HS-5 (cell line): ENCODE data around the gene LRRC75B.
"Not testable (repeated sequence)": the region's sequence is repeated elsewhere in the genome, so short reads cannot be mapped to it uniquely, and the experiment has no call there.

ENCODE experiments used
- DNase-seq: peaks from one replicate; pipeline ENCODE4 v3.0.0-alpha.2; 2012; ENCODE audit warnings: low read depth

LRRC75B gene

DNA sequence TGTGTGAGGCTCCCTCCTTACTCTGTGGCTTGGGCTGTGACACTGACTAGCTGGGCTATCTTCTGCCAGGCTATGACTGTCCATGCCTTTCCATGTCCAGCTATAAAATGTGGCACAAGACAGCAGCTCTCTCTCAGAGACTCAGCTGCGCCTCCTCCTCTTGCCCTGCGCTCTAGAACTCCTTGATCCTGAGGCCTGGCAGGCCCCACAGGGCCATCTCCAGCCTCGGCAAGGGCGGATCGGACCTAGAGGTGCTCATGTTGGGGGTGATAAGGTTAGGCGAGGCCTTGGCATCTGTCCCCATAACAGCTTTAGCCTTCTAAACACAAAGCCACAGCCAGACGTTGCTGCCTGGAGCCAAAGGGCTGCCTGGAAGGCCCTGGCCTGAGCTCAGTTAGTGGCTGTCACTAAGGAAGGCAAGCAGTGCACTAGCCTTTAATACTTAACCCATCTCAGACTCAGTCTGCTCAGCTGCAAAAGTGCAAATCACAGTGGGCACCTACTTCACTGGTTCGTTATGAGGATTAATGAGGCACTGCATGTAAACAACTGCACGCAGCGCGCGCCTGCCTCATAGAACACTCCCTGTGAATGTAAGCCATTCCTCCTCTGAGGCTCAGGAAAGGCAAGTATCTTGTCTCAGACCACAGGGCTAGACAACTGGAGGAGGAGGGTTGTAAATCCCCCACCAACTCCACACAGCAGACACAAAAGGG, 39.1 kb downstream of the LRRC75B start:
- DNase-seq = no peak

DNA sequence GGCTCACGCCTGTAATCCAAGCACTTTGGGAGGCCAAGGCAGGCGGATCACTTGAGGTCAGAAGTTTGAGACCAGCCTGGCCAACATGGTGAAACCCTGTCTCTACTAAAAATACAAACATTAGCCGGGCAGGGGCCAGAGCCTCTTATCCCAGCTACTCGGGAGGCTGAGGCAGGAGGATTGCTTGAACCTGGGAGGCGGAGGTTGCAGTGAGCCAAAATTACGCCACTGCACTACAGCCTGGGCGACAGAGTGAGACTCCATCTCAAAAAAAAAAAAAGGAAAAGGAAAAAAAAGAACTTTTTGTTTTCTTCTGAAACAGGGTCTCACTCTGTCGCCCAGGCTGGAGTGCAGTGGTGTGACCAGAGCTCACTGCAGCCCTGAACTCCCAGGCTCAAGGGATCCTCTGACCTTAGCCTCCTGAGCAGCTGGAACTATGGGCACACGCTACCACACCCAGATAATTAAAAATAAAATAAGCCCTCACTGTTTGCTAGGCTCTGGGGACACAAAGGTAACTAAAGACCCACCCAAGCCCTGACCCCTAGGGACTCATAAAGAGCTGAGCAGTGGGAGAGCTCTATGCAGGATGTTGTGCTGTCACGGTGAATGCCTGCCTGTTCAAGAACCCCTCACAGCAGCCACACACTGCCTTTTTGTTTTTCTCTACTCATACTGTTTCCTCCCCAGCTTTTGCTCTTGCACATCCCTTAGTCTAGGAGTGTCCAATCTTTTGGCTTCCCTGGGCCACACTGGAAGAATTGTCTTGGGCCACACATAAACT, 40.2 kb downstream of the LRRC75B start:
- DNase-seq = not testable (repeated sequence)

DNA sequence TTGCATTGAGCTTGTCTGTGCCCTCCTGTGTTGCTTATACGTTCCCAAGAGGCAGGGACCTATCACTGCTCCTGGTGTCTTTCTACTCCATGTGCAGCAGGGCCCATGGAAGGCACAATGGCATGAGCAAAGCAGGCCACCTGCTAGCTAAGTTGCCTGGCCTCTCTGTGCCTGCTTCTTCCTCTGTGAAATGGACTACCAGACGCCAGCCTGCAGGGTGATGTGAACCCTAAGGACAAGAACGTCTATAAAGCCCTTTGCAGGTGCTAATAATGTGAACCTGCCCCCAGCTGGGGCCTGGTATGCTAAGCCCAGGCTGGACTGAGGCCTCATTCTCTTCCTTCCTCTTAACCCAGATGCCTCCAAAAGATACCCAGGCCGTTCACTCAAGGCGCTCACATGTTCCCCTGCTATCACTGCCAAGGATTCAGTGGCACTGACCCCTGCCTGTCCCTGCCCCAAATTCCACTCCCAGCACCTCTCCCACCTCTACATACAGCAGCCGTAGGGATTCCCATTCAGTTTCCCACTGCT, 41.9 kb downstream of the LRRC75B start:
- no peak for DNase-seq

DNA sequence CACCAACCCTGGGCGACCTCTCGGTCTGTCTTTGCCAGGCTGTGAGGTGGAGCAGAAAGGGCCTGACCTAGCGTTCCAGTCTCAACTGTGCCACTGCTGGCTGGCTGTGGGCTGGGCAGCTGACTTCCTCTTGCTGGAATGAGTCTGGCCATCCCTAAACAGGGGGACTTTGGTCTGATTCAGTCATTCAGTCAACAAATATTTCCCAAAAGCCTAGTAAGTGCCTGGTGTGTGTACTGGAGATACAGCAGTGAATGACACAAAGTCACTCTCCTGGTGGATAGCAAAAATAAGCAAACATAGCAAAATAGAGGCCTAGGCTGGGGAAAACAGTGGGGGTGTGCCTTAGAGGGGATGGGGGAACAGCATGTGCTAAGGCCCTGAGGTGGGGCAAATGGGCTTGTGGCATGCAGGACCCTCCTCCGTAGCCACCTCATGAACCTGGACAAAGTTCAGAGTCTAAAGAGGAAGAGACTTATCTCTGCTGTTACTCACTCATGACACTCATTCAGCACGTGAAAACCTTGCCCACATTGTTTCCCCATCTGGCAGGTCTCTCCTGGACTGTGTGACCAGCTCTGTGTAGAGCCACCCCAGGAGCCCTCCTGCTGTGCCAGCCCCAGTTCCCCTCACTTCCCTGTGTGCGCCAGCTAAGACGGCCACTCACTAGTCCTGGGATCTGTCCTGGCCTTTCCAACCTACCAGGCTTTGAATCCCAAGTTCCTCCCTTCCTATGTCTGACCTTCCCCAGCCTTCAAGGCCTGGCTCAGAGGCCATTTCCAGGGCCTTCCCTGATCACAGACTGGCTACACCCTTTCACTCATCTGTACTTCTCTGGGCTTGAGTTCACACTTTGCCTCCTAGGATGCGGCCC, 42.6 kb downstream of the LRRC75B start:
- DNase-seq = no peak

DNA sequence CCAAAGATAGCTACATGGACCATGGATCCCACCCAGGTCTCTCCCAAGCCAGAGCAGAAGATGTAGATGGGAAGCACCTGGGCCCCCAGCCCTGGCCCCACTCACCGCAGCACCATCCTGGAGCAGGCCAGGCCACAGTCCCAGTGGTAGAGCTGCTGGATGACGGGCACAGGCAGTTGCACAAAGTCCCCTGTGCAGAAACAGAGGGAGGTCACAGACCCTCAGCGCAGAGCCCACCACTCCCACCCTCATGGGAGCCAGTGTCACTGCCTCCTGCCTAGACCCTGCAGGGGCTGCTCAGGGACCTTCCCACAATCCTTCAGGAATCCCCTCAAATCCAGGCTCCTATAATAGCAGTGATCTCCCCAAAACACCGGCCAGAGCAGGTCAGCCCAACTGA, 44.1 kb downstream of the LRRC75B start:
- no peak for DNase-seq

DNA sequence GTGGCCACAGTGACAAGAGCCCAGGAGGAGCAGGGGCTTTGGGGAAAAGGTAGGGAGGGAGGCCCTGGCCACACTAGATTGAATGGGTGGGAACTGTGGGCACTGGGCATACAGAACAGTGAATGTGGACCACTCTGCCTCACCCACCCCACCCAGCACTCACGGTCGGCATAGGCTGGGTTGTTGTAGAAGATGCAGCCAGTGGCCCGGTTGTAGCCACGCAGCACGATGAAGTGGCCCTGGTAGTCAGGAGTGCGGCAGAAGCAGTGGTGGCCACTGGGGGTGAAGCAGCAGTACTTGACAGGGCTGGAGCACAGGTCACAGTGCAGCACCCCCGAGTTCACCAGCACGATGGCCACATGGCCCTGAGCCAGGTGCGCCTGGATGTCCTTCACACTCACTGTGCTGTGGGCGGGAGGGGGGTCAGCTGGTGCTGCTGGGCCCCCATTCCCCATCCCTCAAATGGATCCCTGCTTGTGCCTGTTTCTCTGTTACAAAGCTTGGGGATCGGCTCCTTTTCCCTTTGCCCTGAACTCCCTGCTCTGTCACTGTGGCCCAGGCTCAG, 49.1 kb downstream of the LRRC75B start:
- no peak for DNase-seq

DNA sequence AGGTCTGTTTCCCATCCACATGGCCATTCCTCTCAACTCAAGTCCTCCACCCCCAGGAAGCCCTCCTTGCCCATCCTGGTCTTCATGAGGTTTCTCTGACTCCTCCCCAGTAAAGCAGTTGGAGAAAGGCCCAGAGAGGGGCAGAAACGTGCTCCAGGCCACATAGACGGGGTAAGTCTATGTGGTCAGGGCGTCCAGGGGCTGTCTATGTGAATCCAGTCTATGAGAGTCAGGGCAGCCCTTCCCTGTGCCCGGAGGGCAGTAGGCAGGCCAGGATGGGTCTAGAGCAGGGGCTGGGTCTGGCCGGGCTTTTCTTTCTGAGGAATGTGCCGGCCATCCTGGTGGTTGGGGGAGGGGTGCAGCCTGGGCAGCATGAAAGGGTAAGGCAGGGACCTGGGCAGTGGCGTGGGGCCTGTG, 49.7 kb downstream of the LRRC75B start:
- no peak for DNase-seq

DNA sequence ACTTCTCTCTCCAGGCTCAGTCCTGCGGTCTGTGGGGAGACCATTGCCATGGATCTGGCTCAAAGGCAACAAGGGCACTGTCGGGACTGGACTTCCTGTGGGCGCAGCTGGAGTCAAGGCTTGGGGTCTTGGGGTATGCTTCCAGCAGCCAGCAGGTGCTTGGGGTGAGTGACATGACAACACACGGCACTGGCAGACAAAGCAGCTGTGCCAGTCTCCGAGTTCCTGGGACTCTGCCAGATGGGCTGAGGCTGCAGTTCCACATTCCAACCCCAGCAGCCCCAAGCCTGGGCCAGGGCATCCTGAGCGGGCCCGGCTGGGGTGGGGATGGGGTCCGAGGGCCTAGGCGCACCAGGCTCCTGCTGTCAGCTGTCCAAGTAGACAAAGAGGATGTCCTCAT, 50.2 kb downstream of the LRRC75B start:
- DNase-seq = no peak

DNA sequence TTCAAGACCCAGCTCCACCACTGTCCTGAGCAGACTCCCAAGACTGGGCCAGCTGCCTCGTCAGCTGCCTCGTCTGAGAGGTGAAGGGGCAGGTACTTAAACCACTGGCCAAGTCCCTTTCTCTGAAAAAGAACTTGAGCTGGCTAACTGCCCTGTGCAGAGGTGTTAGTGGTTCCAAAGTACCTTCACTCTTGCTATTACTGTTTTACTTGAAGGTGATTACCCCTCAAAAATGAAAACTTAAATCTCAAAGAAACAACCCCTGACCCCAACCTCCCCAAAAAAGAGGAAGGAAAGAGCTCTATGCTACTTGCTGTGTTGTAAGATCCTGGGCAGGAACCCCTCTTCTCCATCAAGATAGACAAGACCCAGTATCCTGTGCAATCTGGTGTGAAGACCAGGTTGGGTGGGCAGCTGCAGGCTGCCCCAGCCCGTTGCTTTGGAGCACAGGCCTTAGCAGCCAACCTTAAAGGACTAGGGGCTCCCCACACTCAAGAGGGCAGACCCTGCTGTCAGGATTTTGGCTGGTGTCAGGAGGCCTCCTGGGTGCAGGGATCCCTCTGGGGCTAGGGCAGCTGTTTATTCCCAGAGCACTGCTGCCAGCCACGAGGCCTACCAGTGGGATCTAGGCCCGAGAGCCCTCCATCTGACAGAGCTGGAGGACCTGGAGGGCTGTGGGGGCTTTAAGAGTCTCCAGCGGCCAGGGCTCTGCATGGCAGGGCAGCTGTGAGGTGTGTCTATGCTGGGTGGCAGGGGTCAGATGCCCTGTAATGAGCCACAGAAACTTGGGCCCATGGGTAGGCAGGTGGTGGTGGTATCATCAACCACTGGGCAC, 51.0 kb downstream of the LRRC75B start:
- DNase-seq = no peak

DNA sequence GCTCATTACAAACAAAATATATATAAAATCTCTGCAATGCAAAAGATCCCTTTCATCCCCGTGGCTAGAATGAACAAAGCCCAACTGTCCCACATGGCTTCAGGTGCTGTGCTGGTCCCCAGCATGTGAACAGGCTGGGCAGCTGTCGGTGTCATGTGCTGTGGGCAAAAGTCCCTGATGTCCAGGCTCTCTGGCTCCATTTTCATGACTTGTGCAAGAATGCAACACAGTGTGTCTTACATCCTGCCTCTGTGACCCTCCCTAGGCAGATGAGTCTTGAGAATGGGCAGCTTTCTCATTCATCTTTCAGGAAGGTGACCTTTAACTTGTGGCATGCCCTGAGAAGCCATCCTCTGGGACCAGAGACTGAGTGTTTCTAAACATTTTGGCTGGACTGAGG, 52.4 kb downstream of the LRRC75B start:
- DNase-seq = no peak

DNA sequence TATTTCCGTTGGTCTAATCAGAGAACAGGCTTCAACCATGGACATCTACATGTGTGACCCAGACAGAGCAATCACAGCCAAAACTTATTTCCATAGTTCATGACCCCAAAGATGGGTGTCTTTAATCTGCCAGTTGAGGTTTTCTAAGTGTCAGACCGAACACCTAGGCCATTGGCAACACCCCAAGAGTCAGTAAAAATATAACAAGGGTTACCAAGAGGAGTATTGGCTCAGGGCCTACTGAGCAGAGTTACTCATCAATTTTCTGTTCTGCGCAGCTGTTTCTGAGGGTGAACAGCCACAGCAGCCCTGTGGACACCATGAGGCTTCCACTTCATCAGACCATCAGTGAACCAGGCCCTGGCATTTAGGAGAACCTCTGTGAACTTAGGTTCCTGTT, 56.8 kb downstream of the LRRC75B start:
- no peak for DNase-seq
